Measurements from ENCODE around the gene SLC22A6.

GRCh38 chr11:62962391-62962790 is 22.4 kb downstream of the SLC22A6 start:
- no peak for TF ChIP-seq ZNF274 (IDR thresholded peaks at IDR 0.05; ENCODE audit: low read depth, low read length)
- TF ChIP-seq YY1 (IDR thresholded peaks at IDR 0.05; ENCODE audit: insufficient read depth, insufficient read length): no peak

Data from NT2/D1 (cell line).